GM04503 (cell line): ENCODE results near the gene CNOT8.

ENCODE experiments used
- DNase-seq: peaks from one replicate; pipeline ENCODE4 v3.0.0-alpha.2; 2012; ENCODE audit warnings: low read depth

Gene CNOT8

GRCh38 chr5:154923441-154924430 is 65.3 kb downstream of the CNOT8 start:
- DNase-seq: peak; percentile 42
